D721Med (cell line): ENCODE measurements around the gene MILR1.

Source experiments
- DNase-seq: peaks from one replicate; pipeline ENCODE4 v3.0.0; 2011; ENCODE audit warnings: low spot score; ENCODE audit not compliant: insufficient read length
- FAIRE-seq: peaks from 2 replicates; lab custom pipeline; 2011; peaks lifted over from hg19 to GRCh38; lab: Jason Lieb, UNC
- TF ChIP-seq, protein P1 (sequence below): IDR thresholded peaks from 2 replicates; pipeline ENCODE4 v1.5.1; 2012; ENCODE audit warnings: mild to moderate bottlenecking, control low read depth; ENCODE audit not compliant: insufficient read depth; ENCODE audit errors: missing control alignments

The MILR1 gene

DNA sequence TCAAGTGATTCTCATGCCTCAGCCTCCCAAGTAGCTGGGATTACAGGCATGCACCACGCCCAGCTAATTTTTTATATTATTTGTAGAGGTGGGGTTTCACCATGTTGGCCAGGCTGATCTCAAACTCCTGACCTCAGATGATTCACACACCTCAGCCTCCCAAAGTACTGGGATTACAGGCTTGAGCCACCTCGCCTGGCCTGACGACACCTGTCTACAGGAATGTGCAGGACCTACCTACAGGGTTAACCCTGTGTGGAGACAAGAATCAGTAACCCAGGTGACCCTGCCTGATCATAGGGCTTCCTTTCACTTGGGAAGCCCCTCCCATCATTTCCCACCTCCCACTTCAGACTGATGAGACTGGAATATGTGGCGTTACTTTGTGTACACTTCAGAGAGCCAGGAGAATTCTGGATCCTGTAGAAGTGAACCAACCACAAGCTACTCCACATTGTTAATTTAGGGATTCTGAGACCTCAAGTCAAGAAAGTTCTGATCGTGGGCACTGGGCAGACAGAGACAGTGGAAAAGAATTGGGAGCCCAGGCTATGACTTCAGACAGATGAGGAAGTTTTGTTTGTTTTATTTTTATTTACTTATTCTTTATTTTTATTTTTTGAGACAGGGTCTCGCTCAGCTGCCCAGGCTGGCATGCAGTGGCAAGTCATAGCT is 5.7 kb upstream of the MILR1 start:
- DNase-seq: no peak

DNA sequence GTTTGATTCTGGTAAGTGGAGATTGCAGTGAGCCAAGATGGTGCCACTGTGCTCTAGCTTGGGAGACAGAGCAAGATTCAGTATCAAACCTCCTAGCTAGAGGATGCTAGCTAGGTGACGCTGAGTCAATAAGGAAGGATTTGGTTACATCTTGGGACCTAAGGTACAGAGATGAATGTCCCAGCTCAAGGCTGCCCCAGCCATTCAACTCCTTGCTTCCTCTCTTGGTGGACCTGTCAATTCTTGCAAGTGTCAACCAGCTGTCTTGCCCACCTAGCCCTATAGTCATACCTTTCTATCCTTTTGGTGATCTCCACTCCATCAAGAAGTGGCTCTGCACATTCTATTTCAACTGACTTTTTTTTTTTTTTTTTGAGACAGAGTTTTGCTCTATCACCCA is 1.4 kb upstream of the MILR1 start:
- DNase-seq (no peak), FAIRE-seq (no peak)
- TF ChIP-seq, protein P1, sequence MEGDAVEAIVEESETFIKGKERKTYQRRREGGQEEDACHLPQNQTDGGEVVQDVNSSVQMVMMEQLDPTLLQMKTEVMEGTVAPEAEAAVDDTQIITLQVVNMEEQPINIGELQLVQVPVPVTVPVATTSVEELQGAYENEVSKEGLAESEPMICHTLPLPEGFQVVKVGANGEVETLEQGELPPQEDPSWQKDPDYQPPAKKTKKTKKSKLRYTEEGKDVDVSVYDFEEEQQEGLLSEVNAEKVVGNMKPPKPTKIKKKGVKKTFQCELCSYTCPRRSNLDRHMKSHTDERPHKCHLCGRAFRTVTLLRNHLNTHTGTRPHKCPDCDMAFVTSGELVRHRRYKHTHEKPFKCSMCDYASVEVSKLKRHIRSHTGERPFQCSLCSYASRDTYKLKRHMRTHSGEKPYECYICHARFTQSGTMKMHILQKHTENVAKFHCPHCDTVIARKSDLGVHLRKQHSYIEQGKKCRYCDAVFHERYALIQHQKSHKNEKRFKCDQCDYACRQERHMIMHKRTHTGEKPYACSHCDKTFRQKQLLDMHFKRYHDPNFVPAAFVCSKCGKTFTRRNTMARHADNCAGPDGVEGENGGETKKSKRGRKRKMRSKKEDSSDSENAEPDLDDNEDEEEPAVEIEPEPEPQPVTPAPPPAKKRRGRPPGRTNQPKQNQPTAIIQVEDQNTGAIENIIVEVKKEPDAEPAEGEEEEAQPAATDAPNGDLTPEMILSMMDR: no peak

More for the DNA sequence above, 5.7 kb upstream of the MILR1 start:
- no peak for FAIRE-seq
- TF ChIP-seq, protein P1: no peak

DNA sequence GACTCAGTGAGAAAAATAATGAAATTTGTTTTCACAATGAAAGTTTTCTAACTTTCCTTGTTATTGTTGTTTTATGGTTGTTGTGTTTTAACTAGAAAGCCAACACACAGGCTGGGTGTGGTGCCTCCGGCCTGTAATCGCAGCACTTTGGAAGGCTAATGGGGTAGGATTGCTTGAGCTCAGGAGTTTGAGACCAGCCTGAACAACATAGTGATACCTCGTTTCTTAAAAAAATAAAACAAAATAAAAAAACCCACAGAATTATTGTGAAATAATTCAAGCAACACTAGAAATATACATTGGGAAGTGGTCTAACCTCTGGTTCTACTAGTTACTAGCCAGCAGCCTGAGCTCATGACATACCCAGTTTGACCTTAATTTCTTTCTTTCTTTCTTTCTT is 630 bp downstream of the MILR1 start:
- TF ChIP-seq, protein P1: no peak
- FAIRE-seq (no peak), DNase-seq (no peak)

DNA sequence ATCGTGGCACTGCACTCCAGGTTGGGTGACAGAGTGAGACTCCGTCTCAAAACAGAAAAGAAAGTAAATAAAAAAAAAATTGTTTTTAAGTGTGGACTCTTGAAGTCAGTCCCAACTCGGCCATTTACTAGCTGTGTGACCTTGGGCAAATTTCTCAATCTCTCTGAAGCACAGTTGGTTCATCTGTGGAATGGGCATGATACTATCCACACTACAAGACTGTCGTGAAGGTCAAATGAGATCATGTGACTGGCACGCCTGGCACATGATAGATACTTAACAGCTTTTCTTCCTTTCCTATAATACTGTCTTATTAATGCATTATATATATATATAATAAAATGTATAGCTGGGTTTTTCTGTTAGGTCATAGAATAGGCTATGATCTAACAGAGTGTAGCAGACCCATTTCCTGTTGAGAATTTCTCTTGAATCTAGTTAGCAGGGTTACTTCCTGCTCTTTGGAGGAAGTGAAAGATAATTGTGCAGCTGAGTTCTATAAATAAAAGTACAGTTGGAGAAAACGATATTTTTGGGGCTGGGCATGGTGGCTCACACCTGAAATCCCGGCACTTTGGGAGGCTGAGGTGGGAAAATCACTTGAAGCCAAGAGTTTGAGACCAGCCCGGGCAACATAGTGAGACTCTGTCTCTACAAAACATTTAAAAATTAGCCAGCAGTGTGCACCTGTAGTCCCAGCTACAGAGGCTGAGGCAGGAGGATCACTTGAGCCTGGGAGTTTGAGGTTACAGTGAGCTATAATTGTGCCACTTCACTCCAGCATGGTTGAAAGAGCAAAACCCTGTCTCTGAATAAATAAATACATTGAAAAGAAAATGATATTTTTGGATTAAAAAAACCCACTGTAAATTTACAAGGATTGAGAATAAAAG is 7.3 kb downstream of the MILR1 start:
- no peak for FAIRE-seq
- TF ChIP-seq, protein P1: no peak
- DNase-seq: no peak

DNA sequence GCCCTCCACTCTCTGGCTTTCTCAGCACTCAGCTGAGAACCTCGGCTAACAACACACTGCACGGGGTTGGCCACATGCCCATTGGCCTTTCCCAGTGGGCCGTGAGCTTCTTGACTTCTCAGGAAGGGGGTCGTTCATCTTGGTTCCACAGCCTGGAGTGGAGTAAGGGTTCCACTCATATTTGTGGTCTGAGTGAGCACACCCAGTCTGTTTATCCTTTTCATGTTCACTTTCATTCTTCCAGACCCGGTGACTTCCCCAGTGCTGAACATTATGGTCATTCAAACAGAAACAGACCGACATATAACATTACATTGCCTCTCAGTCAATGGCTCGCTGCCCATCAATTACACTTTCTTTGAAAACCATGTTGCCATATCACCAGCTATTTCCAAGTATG is 8.2 kb downstream of the MILR1 start:
- FAIRE-seq (no peak), DNase-seq (no peak)
- TF ChIP-seq, protein P1: no peak

DNA sequence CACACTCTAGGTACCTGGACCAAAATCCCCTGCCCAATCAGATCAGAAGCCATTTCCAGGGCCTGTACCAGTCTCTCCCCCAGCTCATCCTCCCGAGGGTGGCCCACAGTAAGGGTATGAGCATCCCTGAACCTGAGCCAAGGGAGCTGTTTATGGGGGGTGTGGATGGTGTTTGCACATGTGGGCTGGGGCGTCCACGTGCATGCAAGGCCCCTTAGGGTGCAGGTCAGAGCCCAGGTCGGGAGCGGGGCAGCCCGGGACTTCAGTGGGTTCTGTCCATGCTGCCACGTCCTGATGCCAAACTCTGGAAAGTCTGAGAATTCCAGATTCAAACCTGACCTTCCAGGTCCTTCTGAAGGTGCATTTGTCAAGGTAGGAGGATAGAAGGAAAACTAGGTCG is 9.8 kb downstream of the MILR1 start:
- FAIRE-seq (no peak), DNase-seq (no peak)
- TF ChIP-seq, protein P1: no peak
